ENCODE data around the gene HBA2. TPM values are rescaled to one million over a fixed set of nuclear protein-coding genes. Genes with fewer than 3 reads are reported as not detected.
"Not testable (repeated sequence)": the region's sequence is repeated elsewhere in the genome, so short reads cannot be mapped to it uniquely, and the experiment has no call there.

The HBA2 gene
- total RNA-seq: 697 TPM

GRCh38 chr16:172374-172941 is at the start of gene HBA2:
Gene HBA2, plus strand, starts transcription at chr16:172876. Its CDS starts 37 bp downstream, at chr16:172913.
- H3K27ac ChIP-seq; H3K36me3 ChIP-seq; DNase-seq (ENCODE audit: extremely low spot score in 2 of 2); intact Hi-C loops (cut with DNase I); H3K4me3 ChIP-seq; H3K9me3 ChIP-seq; H3K4me1 ChIP-seq: not testable (repeated sequence)
- peaks cover 13% of the 10 kb centered on the region for H3K27me3 ChIP-seq

GRCh38 chr16:123558-124350 is 48.9 kb upstream of the HBA2 start:
- H3K4me3 ChIP-seq; H3K9me3 ChIP-seq; H3K27me3 ChIP-seq; H3K36me3 ChIP-seq; DNase-seq (ENCODE audit: extremely low spot score in 2 of 2); H3K4me1 ChIP-seq; intact Hi-C loops (cut with DNase I); H3K27ac ChIP-seq: not testable (repeated sequence)

DNA sequence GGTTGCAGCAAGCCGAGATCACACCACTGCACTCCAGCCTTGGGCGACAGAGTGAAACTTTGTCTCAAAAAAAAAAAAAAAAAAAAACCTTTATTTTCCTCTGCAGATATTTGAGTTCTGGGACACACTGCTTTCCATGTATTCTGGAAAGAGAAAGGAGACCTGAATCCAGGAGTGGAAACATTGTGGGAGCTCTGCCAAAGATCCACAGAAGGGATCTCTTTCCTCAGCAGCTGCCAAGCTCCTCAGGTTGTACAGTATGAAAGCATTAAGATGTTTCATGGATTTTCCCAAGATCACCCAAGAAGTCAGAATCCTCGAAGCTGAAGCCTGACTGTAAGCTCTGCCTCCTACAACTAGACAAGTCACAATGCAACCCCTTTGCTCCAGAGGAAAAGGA is 47.7 kb upstream of the HBA2 start:
- DNase-seq (ENCODE audit: extremely low spot score in 2 of 2): no peak
- H3K9me3 ChIP-seq: no peaks in the 10 kb centered on the region
- intact Hi-C loops (cut with DNase I): no loop called here
- no peaks in the 10 kb centered on the region for H3K27me3 ChIP-seq
- no peak overlapping the region for H3K27ac ChIP-seq
- H3K36me3 ChIP-seq: no peaks in the 10 kb centered on the region
- no peaks in the 10 kb centered on the region for H3K4me1 ChIP-seq
- no peak overlapping the region for H3K4me3 ChIP-seq
- TF ChIP-seq POLR2AphosphoS5 (IDR thresholded peaks at IDR 0.05; ENCODE audit: insufficient read depth in 1 of 2, low read depth in 1 of 2) (no peak), CTCF (IDR thresholded peaks at IDR 0.05) (no peak), POLR2A (IDR thresholded peaks at IDR 0.05) (no peak)

GRCh38 chr16:129075-129474 is 43.6 kb upstream of the HBA2 start:
- Histone ChIP-seq H3K9me3 (no peaks in the 10 kb centered on the region), H3K27me3 (no peaks in the 10 kb centered on the region), H3K4me3 (no peak overlapping the region), H3K4me1 (no peaks in the 10 kb centered on the region), H3K27ac (no peak overlapping the region), H3K36me3 (no peaks in the 10 kb centered on the region)
- no peak for DNase-seq (ENCODE audit: extremely low spot score in 2 of 2)
- TF ChIP-seq CTCF (IDR thresholded peaks at IDR 0.05): no peak
- no peak for TF ChIP-seq POLR2AphosphoS5 (IDR thresholded peaks at IDR 0.05; ENCODE audit: insufficient read depth in 1 of 2, low read depth in 1 of 2)
- no peak for TF ChIP-seq POLR2A (IDR thresholded peaks at IDR 0.05)
- intact Hi-C loops (cut with DNase I): no loop called here

GRCh38 chr16:130533-131173 is 42.0 kb upstream of the HBA2 start:
- TF ChIP-seq POLR2AphosphoS5 (IDR thresholded peaks at IDR 0.05; ENCODE audit: insufficient read depth in 1 of 2, low read depth in 1 of 2): no peak
- no peak for TF ChIP-seq CTCF (IDR thresholded peaks at IDR 0.05)
- no peak for TF ChIP-seq POLR2A (IDR thresholded peaks at IDR 0.05)
- DNase-seq (ENCODE audit: extremely low spot score in 2 of 2): no peak
- Histone ChIP-seq H3K27ac (no peak overlapping the region), H3K4me1 (peaks cover 6% of the 10 kb centered on the region), H3K9me3 (no peaks in the 10 kb centered on the region), H3K36me3 (no peaks in the 10 kb centered on the region), H3K4me3 (no peak overlapping the region), H3K27me3 (no peaks in the 10 kb centered on the region)
- intact Hi-C loops (cut with DNase I): no loop called here

- H3K27me3 ChIP-seq: no peaks in the 10 kb centered on the region
- TF ChIP-seq POLR2AphosphoS5 (IDR thresholded peaks at IDR 0.05; ENCODE audit: insufficient read depth in 1 of 2, low read depth in 1 of 2) (no peak), CTCF (IDR thresholded peaks at IDR 0.05) (no peak), POLR2A (IDR thresholded peaks at IDR 0.05) (no peak)
- H3K27ac ChIP-seq: no peak overlapping the region
- no peak for DNase-seq (ENCODE audit: extremely low spot score in 2 of 2)
- no peak overlapping the region for H3K4me3 ChIP-seq
- intact Hi-C loops (cut with DNase I): no loop called here
- no peaks in the 10 kb centered on the region for H3K36me3 ChIP-seq
- H3K4me1 ChIP-seq: peaks cover 15% of the 10 kb centered on the region
- H3K9me3 ChIP-seq: no peaks in the 10 kb centered on the region
Measured at GRCh38 chr16:132120-132519, 40.6 kb upstream of the HBA2 start.

Measured in vagina (tissue), 2 donors.